Aortic smooth muscle cell (primary cell): Measurements from ENCODE around the gene CYP4F11. TPM values are rescaled to one million over a fixed set of nuclear protein-coding genes. Genes with fewer than 3 reads are reported as not detected.

Experiments
- total RNA-seq: library from RNA; depleted of rRNA; stranded (reverse); fragments of >200 nt; gene quantifications from 2 replicates; pipeline ENCODE4 v1.2.3, GENCODE V29; 2014

Gene CYP4F11
- 0.37 and 0.92 TPM in 2 replicates for total RNA-seq

GRCh38 chr19:15934332-15935078 is at the start of gene CYP4F11:
Gene CYP4F11, minus strand, starts transcription at chr19:15934529. Its CDS starts 121 bp downstream, at chr19:15934408.

GRCh38 chr19:15948223-15949058 is 14.1 kb upstream of the CYP4F11 start, which contains the start of gene OR10H4:
Gene OR10H4, plus strand, starts transcription at chr19:15949008. Its CDS starts 0 bp downstream, at chr19:15949008.

GRCh38 chr19:15897738-15898276 is 36.5 kb downstream of the CYP4F11 start, which contains the start of gene CYP4F2:
Gene CYP4F2, minus strand, starts transcription at chr19:15898074. Its CDS starts 463 bp downstream, at chr19:15897611.

Other genes starting within 250 kb of the CYP4F11 start
- gene OR10H2, start 206.5 kb downstream of the CYP4F11 start, total RNA-seq = not detected in 2 replicates
- not detected in 2 replicates for gene OR10H3, start 196.5 kb downstream of the CYP4F11 start, total RNA-seq
- not detected in 2 replicates for gene OR10H5, start 146.9 kb downstream of the CYP4F11 start, total RNA-seq
- gene OR10H1, start 118.9 kb downstream of the CYP4F11 start, total RNA-seq = not detected in 2 replicates
- gene CYP4F2, start 36.5 kb downstream of the CYP4F11 start, total RNA-seq = not detected in 2 replicates
- gene OR10H4, start 14.5 kb upstream of the CYP4F11 start, total RNA-seq = not detected in 2 replicates
- gene TPM4, start 142.0 kb upstream of the CYP4F11 start, total RNA-seq = 1,016 and 1,125 TPM in 2 replicates
- gene RAB8A, start 177.4 kb upstream of the CYP4F11 start, total RNA-seq = 83.8 and 88.3 TPM in 2 replicates
- gene HSH2D, start 209.2 kb upstream of the CYP4F11 start, total RNA-seq = not detected in 2 replicates
- gene CIB3, start 239.0 kb upstream of the CYP4F11 start, total RNA-seq = not detected in 2 replicates